Esophagus squamous epithelium (tissue), 4 donors: Measurements from ENCODE around the gene DOK5.

Experiments
- CTCF ChIP-seq, 6 experiments: fragments of 450-650 bp in 4 of 6; fragments of 200-600 bp in 2 of 6; sonication (generic) in 2 of 6; IDR thresholded peaks; one replicate each; pipeline ENCODE4 v1.5.1; 2016 to 2019; ENCODE audit warnings: antibody characterized with exemption in 6 of 6, mild to moderate bottlenecking in 4 of 6, moderate library complexity in 4 of 6
- POLR2A ChIP-seq, 4 donors: fragments of 450-650 bp; IDR thresholded peaks; one replicate each; pipeline ENCODE4 v1.6.1; 2017; ENCODE audit warnings: antibody characterized with exemption in 4 of 4, mild to moderate bottlenecking in 4 of 4, moderate library complexity in 3 of 4

DNA sequence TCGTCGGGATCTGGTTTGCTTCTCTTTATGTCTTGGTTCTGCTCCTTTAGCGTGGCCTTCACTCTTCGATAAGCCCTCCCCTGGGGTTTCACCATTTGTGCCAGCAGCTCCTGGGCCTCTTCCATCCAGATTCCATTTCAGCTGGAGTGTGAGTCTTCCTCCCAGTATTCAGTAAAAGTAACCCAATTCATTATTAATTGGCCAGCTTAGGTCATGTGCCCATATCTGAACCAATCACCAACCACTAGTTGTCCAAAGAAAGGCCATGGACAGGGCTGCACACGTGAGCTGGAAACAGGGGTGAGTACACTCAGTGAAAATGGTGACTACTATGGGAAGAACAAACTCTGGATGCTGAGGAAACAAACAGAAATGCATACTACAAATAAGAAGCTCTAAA, 2.8 kb upstream of the DOK5 start:
- TF ChIP-seq POLR2A (IDR thresholded peaks at IDR 0.05) (no peak), CTCF (IDR thresholded peaks at IDR 0.05) (no peak)
